DMS 273 (cell line): Measurements from ENCODE around the gene SLC17A5.

Experiments used
- DNase-seq: peaks from one replicate; lab custom pipeline; 2025; ENCODE audit not compliant: unreplicated experiment; lab: John Stamatoyannopoulos, UW

Gene SLC17A5

GRCh38 chr6:73667798-73668197 is 14.0 kb upstream of the SLC17A5 start:
- no peak for DNase-seq

DNA sequence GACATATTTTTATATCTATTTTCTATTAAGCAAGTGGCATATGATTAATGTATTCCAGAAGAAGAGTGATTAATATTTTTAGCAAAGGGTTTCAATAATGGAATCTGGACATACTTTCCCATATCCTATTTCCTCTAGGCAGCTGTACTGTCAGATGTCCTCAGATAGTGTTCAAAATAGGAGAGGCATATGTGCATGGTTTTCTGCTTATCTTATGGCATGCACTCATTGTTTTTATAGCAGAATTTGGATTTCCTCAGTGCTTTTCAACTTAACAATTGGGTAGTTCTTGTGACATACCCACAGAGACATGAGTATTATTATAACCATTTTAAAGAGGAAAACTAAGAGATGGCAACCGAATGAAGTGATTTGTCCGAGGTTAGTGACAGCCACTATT is 12.6 kb upstream of the SLC17A5 start:
- DNase-seq = peak; percentile 49

- DNase-seq = no peak
These were observed 12.0 kb upstream of the SLC17A5 start for GRCh38 chr6:73665686-73666319.

DNA sequence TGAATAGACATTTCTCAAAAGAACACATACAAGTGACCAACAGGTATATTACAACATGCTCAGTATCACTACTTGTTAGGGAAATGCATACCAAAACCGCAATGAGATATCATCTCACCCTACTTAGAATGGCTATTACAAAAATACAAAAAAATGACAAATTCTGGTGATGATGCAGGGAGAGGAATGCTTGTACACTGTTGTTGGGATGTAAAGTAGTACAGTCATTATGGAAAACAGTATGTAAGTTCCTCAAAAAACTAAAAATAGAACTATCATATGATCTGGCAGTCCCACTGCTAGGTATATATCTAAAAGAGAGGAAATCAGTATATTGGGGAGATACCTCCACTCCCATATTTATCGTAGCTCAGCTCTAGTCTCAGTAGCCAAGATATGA is 10.9 kb upstream of the SLC17A5 start:
- DNase-seq = no peak

DNA sequence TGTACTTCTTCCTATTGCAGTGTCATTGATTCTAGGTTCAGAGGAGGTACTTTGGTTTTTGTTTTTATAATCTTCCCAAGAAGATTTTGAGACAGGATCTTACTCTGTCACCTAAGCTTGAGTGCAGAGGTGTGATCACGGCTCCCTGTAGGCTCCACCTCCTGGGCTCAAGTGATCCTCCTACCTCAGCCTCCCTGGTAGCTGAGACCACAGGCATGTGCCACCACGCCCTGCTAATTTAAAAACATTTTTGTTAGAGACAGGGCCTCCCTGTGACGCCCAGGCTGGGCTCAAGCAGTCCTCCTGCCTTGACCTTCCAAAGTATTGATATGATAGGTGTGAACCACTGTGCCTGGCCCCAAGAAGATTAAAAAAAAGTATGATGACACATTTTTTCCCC is 3.4 kb upstream of the SLC17A5 start:
- no peak for DNase-seq

- DNase-seq = no peak
These were observed 2.8 kb upstream of the SLC17A5 start for GRCh38 chr6:73656531-73657145.

DNA sequence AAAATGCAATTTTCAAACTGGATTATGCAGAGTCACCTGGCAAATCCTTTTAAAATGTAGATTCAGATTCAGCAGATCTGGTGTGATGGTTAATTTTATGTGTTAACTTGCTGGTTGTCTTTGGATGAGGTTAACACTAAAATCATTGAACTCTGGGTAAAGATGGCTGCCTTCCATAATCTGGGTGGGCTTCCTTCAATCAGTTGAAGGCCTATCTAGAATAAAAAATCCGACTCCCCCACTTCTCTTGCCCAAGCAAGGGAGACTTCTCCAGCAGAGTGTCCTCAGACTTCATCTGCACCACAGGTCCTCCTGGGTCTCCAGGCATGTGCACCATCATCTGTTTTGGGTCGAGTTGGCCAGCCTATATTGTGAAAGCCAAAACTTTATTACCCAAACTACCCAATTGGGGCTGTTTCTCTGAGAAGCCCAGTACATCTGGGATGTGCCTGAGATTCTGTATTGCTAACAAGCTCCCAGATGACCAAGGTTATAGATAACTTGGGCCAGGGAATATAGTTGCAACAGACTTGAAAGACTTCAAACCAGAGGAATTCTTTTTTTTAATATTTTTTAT is 1.6 kb upstream of the SLC17A5 start:
- no peak for DNase-seq

DNA sequence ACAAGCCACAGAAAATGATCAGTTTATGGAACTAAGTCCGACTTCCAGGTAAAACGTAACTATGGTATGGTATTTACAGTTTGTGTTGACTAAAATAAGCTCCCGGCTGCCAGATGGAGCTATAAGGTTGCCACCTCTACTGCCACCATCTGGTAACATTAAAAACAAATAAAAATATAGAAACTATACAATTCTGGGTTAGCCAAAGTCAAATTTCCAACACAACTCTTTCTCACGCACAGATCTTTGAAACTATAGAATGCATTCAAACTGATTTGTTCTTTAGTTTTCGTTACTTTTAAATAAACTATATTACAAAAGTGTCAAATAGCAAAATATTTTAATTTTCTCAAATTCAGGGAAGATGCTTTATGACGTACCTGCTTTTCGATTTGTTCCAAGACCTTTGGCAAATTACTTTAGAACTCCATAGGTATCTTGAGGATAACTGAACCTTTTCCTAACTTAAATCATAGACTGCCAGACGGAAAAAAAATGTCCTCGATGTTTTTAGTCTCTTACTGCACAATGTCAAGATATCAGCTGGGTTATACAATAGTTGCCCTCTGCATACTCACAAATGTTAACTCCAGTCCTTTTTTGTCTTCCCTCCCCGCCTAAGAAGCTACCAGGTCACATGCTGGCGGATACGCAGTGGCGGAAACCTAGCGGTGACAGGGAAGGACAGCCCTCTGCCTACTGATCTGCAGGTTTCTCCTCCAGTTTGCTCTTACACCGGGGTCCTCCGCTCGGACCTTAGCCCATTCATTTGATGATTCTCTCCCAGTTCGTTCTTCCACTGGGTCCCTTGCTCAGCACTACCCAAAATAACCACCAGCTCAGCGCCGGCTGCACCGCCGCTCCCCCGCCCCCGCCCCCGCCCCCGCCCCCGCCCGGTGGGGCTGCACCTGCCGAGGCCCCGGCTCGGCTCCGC is 888 bp downstream of the SLC17A5 start:
- peak; percentile 74 for DNase-seq

GRCh38 chr6:73649783-73650182 is 4.0 kb downstream of the SLC17A5 start:
- no peak for DNase-seq

DNA sequence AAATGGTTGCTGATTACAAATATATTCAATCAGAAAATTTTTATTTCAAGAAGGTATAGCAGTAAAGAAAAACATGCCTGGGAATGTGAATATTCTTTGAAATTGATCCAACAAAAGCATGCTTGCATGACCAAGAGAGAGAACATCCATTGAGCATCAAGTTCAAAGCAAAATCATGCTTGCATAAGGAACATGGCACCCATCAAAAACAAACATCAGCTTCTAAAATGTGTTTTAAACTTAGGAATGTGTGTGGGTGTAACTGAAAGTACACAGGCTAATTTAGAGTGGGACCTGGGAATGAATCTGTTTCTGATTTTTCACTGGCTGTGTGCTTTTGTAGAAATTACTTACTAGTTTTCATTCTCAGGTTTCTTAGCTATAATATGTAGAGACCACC is 5.6 kb downstream of the SLC17A5 start:
- no peak for DNase-seq

DNA sequence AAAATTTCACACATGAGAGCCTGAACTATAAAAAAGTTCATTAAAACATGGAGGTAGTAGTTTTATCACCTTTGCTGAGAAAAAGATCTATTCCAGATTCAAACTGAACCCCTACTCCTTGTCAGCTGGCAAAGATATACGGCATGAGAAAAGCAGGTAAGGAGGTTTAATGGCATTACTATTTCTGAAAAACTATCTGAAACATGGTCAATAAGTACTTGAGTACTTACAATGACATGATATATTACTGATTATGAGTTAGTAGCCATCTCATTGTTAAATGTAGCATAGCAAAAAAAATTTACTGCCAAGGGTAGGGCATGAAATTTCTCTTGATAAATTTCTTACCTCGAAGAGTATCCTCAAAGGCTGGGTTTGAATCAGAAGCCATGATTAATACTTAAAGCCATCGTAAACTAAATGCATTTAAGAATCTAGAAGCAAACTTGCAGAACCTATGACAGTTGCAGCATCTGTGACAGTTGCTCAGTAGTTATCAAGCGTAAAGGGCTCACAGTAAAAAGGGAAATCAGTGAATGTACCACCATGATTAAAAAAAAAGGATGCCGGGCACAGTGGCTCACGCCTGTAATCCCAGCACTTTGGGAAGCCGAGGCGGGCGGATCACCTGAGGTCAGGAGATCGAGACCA is 8.7 kb downstream of the SLC17A5 start:
- DNase-seq = no peak

- no peak for DNase-seq
These were observed 9.8 kb downstream of the SLC17A5 start for GRCh38 chr6:73644030-73644429.

GRCh38 chr6:73642530-73642929 is 11.3 kb downstream of the SLC17A5 start:
- no peak for DNase-seq

- no peak for DNase-seq
These were observed 13.5 kb downstream of the SLC17A5 start for GRCh38 chr6:73640179-73640750.

DNA sequence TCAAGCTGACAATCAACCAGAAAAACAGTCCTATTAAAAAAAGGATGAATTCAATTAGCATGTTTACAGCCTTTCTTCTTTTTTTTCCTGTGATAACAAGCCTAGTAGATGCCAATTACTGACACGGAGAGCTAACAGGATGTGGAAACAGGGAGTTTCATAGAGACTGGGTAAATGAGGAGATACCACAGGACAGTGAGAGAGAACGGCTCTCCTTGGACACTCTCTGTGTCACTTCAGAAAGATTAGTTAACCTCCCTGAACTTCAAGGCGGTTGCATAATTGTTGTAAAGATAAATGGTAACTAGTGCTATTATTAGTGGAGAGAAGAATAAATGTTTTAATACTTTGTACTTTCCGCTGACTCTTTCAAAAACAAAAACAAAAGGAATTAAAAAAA is 14.8 kb downstream of the SLC17A5 start:
- no peak for DNase-seq

DNA sequence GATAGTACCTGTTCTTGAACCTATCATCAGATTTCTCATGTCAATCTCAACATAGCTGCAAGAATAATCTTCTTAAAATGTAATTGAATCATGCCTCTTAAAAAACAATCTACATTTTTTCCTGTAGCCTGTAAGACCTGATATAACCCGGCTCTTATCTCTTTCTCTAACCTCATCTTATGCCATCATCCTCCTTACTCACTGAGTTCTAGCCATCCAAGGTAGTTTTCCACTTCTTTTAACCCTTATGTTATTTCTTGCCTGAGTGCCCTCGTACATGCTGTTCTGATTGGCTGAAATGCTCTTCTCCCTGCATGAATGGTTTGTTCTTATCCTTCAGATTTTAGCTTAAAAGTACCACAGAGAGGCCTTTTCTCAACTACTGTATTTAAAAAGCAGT is 16.4 kb downstream of the SLC17A5 start:
- no peak for DNase-seq

GRCh38 chr6:73636048-73636447 is 17.7 kb downstream of the SLC17A5 start:
- no peak for DNase-seq

DNA sequence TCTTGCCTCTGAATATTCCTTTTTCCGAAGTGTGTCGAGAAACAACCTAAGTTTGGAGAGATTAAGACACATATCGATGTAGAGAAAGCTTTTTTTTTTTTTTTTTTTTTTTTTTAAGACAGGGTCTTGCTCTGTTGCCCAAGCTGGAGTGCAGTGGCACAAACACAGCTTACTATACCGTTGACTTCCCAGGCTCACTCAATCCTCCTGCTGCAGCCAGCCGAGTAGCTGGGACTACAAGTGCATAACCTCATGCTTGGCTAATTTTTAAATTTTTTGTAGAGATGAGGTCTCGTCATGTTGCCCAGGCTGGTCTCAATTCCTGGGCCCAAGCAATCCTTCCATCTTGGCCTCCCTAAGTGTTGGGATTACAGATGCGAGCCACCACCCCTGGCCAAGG is 21.4 kb downstream of the SLC17A5 start:
- DNase-seq = no peak

- no peak for DNase-seq
These were observed 21.9 kb downstream of the SLC17A5 start for GRCh38 chr6:73631849-73632248.

GRCh38 chr6:73630401-73630800 is 23.4 kb downstream of the SLC17A5 start:
- no peak for DNase-seq

DNA sequence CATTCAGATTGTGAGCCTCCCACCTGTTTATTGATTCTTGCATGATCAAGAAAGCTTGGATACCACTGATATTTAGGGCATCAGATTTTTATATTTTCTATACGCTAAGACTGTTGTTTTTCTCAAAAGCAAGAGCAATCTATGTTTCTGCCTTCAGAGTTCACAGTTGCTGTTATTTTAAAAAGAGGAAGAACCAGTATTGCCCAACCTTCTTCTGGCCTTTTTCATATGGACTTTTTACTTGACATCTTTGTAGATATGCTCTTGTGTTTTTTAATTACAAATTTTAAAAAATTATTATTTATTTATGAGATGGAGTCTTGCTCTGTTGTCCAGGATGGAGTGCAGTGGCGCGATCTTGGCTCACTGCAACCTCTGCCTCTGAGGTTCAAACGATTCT is 28.9 kb downstream of the SLC17A5 start:
- no peak for DNase-seq
